Sigmoid colon (tissue), 4 donors: ENCODE data around the gene MSH2.

Source experiments
- CTCF ChIP-seq, 4 experiments: fragments of 450-650 bp in 3 of 4; fragments of 200-600 bp in 1 of 4; IDR thresholded peaks; one replicate each; pipeline ENCODE4 v1.5.1; 2016 to 2019; ENCODE audit warnings: antibody characterized with exemption in 4 of 4, mild to moderate bottlenecking in 3 of 4, moderate library complexity in 2 of 4
- POLR2AphosphoS5 ChIP-seq, 4 donors: sonication (generic); formaldehyde crosslinking; IDR thresholded peaks; one replicate each; pipeline ENCODE4 v1.6.1; 2017; ENCODE audit warnings: antibody characterized with exemption in 4 of 4

GRCh38 chr2:47513981-47514520 lies 111.1 kb downstream of the MSH2 start:
- TF ChIP-seq POLR2AphosphoS5 (IDR thresholded peaks at IDR 0.05) = no peak
- TF ChIP-seq CTCF (IDR thresholded peaks at IDR 0.05) = no peak
